Measurements from ENCODE around the gene CEP41.

Gene CEP41

DNA sequence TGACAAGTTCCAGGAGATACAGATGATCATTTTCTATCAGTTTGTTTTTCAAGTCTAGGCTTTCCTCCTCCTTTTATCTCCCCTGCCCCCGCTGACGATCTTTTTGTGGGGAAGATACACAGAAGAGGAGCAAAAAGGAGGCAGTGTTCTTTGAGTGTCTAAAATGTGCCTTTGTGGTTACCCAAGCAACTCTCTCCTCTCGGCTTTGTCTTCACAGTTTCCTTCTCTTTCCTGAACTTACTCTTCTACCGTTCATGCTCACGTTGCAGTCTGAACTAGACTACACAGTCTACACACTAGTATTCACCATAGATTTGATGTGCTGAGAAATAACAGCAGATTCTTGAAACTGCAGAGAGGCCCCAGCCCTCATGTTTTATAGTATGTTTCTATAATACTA lies 23.6 kb downstream of the CEP41 start:
- no peak for DNase-seq

DNA sequence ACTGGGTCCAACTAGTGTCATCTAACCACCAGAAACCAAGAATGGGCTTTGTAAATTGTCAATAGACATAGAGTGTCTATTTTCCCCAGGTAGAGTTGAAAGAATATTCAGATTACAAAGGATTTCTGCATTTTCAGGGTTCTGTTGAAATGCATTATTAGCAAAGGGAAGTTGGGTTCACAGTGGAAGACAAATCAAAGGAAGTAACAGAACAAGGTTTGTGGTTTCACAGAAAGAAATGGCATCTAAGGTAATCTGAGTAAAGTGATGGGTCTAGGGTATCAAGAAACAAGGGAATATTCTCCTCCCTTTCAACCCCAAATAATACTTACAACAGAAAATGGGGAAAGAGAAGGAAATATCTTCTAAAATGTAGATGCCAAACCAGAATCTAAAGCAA lies 25.8 kb downstream of the CEP41 start:
- no peak for DNase-seq

DNA sequence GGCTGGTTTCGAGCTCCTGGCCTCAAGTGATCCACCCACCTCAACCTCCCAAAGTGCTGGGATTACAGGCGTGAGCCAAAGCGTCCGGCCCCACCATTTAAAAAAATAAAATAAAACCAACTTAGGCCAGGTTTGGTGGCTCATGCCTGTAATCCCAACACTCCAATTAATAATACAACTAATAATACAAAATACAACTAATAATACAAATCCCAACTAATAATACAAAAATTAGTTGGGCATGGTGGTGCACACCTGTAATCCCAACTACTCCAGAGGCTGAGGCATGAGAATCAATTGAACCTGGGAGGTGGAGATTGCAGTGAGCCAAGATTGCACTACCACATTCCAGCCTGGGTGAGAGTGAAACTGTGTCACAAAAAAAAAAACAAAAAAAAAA lies 27.6 kb downstream of the CEP41 start:
- no peak for DNase-seq

DNA sequence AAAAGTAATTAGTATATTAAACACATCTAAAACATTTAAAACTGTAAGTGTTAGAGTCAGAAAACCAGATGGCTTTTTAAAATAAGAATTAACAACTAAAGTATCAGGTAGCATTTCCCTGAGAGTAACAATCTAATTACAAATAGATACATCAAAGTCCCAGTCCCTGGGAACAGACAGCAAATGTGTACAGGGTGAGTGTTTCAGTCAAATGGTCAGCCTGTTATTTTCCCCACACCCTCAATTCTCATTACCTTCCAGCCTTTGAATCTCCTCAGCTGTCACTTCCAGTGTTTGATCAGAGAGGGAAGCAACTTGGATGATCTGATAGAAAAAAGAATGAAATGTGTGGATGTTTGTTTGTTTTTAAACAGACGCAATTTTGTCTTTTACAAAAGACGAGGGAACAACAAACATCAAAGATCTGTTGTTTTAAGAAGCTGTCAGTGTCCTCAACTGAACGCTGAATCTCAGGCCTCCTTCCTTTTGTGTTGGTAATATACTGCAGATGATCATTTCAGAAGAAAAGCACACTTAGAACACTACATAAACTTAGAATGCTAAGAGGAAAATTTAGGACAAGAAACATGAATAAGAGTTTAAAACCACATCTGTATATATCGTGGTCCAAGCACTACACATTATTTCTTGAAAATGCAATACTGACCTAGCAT lies 29.8 kb downstream of the CEP41 start:
- no peak for DNase-seq

DNA sequence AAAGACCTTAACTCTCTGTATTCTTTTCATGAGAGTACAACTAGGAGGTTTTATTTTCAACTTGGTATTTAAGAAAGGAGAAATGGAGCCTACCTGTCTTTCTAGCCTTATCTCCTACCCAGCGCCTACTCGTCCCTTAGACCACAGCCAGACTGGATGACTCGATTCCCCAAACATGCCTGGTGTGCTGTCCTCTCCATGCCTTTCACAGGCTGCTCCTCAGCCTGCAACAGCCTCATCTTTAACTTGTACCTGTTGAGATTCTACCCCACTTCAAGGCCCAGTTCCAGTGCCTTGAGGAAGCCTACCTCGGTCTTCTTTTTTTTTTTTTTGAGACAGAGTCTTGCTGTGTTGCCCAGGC lies 31.1 kb downstream of the CEP41 start:
- no peak for DNase-seq

DNA sequence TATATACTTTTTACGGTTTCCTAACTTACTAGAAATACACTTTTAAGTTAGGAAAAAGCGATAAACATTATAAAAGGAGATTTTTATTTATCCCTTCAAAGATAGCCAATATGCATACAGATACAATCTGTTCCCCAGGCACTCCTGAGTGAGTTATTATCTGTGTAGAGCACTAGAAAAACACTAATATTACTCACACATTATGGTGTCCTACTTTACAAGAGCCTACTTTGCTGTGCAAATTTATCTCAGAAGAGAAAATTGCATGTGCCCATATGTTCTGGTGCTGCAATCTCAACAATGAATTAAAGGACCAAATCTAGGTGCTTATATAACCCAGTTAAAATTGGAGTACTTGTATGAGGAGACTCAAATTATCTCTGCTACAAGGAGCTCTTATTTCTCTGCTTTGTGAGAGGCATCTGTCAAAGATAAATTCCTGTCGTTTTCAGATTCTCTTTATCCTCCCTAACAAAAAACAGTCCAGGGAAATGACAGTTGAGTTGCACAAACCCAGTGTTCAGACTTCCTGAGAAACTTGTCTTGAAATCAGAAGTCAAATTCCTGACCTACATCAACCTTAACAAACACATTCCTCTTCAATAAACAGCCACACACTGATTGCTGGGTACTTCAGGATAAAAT lies 31.6 kb downstream of the CEP41 start:
- no peak for DNase-seq

DNA sequence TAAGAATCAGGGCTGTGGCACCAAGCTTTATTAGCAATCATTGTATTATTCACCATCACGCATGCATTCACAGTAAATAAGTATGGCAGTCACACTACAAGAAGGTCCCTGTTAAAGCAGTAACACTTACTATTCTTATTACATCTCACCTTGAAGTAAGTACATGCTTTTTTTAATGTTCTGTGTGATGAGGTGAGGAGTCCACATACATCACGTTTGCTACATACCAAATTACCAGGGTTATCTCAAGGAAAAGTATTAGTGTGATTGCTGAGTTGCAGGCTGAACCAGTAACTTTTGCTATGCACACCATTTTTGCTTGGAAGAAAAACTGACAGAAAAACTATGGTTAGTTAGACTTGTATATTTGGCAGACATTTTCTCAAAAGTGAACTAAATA lies 35.8 kb downstream of the CEP41 start:
- DNase-seq: no peak

DNA sequence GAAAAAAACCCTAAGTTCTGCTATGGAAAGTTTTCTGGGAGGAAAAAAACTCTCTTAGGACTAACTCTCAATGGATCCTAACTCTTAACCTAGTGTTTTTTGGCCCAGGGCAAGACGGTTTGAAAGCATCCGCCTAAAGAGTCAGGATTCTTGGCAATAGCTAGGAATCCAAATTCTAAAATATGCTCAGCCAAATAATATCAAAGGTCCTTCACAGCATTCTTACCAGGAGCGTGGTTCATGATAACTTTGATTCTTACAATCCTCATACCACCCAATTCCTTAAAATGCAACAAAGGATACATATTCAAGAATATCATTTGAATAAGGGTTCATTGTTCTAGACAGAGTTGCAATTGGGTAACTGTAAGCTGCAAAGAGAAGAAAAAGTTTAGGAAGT lies 39.2 kb downstream of the CEP41 start:
- DNase-seq: no peak

DNA sequence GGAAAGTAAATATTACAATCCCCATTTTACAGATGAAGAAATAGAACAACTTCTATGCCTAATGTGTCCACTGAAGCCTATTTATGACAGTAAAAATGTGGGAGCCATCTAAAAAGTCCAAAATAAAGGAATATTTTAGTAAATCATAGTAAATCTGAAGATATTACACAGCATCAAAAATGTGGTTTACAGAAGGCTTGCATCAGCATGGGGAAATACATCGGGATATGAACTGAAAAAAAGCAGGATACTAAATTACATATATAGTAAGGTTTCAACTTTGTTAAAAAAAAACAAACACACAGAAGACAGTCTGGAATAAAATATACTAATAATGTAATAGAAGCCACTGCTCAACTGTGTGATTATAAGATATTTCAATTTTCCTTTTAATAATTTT lies 39.7 kb downstream of the CEP41 start:
- no peak for DNase-seq

DNA sequence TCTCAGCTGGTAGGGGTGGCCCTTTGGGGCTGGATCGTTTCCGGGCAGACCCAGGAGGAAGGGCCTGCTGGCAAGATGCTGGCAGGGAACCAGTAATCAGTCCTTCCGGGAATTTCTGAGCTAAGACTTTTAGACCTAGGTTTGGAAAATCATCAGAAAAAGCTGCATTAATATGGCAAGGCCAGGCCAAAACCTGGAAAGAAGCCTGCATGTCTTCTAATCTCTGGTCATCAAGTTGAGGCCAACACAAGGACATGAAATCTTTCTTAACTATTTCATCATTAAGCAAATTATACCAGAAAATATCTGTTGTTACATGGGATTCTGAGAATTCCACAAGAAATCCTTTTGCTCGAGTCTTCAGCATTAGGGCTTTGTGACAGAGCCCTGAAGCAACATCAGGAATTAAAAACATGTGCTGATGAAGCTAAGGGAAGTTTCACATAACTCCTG lies 40.7 kb downstream of the CEP41 start:
- no peak for DNase-seq

DNA sequence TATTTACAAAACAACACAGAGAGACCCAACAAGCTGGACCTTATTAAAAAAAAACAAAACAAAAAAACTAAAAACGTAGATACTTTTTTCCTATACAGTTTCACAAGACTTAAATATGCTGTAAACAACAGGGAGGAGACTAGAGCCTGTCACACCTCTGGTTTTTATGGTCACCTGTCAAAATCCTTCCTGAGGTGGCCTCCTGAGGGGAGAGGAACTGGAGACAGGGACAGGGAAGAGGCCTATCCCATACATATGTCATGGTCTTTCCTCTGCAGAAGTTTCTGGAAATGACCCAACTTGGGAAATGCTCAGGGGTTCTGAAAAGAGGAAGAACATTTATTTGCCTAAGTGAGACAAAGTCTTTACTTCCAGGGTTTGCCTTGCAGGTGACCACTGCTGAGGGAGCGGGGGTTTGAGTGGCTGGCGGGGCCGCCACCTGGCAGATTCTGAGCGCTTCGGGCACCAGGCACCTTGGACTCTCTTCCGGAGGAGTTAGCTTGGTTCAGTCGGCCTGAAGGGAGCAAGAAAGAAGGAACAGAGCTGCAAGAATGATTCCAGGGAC lies 42.2 kb downstream of the CEP41 start:
- DNase-seq: no peak

DNA sequence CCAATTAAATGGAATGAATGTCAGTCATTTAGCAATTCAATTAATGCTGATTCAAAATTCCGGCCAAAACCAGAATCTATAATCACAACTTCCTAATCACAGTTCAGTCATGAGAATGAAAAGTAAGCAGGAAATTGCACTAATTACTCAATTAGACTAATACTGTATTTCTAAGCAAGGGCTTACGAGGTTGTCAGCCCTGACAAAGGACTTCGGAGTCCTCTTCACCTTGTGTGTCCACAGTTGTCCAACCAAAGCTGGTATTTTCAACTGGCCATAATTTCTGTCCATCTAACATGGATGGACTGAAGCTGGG lies 43.1 kb downstream of the CEP41 start:
- no peak for DNase-seq

DNA sequence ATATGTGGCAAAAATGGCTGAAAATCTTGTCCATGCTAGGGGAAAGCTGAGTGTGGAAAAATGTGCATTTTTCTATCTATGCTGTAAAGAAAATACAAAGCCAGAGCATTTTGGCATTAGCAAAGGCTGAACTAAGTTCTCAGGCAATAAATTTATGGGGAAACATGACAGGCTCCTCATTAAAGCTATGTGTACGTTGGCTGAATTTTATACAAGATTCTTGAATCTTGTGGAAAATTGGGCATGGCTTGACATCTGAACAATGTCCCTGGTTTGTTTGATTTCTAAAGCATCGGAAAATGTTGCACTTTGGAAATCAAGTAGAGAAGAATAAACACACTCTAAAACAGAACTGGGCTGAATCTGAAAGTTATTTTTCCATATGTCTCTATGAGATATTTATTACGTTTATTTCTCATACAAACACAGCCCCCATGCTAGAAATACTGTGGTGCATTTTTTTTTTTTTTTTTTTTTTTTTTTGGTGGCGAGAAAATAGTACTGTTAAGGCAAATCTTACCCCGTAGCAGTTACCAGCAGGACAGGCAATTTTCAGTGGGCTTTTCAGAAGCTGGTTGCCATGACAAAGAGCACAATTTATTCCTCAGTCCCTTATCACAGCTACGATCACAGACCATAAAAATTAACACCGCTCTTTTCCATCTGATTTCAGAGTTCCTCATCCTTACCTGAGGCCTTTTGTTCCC lies 43.6 kb downstream of the CEP41 start:
- DNase-seq: no peak

DNA sequence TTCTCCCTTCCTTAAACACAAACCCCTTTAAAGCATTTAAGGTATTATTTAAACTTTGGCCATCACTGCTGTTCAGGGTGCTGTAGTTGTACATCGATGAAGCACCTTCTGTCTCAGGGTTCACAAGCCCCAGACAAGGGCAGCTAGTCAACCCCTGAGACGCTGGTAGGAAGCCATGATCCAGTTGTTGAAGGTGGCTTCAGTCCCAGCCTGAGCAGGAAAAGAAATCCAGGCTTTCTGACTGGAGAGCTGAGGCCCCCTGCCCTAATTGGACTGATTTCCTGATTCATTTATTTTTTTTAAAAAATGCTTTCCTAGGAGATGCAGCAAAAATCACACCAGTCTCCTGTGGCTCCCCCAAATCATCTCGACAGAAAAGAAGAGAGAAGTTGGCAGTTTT lies 44.7 kb downstream of the CEP41 start:
- DNase-seq: no peak

DNA sequence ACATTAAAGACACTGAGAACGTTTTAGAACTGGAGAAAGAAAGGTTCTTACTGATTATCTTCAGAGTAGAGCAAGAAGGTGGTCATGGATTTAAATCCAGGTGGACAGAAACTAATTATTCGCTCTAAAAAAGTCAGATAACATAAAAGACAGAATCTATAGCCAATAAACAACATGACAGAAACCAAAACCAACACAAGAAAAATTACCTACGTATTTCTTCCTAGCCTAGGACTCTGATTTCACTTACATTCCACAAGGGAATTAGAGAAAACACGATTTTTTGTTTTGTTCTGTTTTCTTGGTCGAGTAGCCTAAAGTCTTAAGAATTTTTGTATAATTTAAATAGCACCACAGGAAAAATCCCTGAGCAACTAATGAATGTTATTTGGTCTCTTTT lies 45.4 kb downstream of the CEP41 start:
- DNase-seq: no peak

DNA sequence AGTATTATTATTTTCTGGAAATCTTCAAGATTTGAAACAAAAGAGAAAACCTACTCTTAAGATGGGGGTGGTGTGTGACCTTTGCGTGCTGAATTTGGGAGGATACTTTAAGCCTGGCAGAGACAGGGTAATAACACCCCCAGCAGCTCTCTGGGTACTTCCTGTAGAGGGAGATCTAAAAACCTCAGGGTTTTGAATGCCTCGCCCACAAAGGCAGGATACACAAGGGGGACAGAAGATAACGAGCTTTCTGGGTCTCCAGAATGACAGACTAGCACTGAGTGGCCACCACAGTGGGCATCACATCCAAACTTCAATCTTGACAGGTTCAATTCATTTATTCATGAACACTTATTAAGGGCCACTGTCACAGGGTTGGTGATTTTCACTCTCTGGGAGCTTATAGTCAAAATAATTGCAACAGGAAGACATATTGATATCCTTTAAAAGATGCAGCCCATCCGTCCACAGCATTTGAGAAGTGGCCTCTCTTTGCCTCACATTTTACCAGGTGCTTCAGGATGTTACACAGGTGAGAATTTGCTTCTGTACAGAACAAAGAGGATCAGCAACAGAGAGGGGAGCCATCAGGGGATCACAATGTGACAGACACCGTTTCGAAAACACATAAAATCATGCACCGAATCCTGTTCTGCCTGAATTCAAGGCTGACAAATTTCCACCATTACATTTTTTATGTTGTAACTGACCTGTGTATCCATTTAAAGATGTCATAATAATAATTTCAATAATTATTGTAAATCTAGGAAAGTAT lies 46.2 kb downstream of the CEP41 start:
- DNase-seq: no peak

DNA sequence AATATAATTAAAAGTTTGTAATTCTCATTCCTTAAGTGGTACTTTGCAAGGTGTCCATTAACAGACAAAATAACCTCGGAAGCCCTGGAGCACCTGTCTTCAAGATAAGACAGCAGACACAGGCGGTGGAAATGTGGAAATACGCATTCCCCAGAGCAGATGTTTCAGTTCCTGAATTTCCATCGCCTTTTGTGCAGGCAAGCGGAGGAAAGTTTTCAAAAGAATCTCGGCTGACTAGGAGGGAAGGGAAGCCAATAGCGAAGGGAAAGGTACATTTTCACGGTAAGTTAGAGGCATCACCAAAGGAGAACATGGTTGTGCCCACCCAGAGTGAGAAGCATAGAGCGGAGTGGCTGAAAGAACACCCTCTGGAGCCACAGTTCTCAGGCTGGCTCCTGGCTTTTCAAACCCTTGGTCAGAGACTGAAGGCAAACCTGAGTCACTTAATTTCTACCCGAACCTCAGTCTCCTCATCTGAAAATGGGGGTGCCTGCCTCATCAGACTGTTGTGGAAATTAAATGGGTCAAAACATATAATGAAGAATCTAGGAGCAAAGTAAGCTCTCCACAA lies 46.9 kb downstream of the CEP41 start:
- DNase-seq: no peak

DNA sequence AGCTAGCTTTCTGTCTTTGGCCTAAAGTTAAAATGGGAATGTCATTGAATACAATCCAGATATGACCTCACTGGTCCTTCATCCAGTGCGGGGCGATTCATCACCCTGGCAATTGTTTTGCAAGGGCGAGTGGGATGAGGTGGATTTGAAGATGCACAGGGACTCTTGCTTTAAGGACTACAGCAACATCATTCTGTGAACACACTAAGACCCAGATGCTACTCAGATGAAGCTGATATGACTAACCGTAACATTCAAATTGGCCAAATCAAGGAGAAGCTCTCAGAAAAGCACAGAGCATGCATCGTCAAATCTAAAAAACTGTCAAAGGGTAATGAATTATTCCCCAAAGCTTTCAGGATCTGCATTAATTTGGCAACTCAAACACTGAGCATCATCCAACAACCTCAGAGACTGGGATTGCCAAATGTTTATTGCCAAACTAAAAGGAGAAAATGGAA lies 47.7 kb downstream of the CEP41 start:
- no peak for DNase-seq

DNA sequence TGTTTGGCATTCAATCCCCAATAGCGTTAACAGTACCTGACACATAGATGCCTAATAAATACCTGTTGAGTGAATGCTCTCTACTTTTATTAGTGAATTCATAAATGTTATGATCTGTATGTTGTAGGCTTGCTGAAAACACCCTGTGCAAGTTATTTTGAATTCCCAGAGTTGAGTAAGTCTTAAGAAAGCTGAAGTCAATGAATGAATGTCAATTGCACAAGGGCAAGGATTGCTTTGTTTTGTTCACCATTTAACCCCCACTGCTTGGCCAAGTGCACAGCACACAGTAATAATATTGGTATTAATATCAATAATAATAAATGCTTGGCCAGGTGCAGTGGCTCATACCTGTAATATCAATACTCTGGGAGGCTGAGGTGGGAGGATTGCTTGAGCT lies 50.3 kb downstream of the CEP41 start:
- DNase-seq: no peak

DNA sequence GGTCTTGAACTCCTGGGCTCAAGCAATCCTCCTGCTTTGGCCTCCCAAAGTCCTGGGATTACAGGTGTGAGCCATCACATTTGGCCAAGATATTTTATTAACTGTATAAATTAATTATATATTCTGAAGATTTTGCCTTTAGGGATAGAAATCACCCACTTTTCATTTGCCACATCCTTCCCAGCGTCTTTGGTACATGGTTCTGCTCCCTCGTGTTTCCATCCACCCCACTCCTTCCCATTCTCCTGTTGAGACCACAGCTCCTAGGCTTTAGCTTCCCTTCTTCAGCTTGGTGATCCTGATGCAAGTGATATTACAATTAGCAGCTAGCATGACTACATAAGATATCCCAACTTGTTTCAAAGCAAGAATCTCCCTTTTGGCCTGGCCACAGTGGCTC lies 52.1 kb downstream of the CEP41 start:
- no peak for DNase-seq

DNA sequence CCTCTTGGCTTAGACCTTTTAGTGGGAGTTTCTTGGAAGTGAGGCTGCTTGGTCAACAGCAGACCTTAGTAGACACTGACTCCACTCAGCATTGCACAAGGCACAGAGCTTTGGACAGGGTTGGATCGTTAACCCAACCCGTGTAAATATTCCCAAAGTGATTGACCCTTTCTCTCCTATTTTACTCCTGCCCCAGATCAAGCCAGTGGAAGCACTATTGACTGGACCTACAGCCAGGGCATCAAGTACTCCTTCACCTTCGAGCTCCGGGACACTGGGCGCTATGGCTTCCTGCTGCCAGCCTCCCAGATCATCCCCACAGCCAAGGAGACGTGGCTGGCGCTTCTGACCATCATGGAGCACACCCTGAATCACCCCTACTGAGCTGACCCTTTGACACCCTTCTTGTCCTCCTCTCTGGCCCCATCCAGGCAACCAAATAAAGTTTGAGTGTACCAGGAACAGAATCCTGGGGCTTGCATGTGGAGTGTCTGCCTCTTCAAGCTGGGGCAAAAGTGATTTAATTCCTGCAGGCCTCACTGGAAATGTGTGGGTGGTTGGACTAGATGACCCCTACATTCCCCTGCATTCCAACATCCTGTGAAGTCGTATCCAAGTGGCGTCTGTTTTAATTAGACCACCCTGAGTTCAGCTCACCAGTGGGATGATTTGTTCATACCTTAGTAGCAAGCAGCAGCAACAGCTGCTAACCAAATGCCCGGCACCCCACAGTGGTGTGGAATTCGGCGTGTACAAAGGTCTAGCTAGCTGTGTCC lies 53.0 kb downstream of the CEP41 start:
- no peak for DNase-seq

DNA sequence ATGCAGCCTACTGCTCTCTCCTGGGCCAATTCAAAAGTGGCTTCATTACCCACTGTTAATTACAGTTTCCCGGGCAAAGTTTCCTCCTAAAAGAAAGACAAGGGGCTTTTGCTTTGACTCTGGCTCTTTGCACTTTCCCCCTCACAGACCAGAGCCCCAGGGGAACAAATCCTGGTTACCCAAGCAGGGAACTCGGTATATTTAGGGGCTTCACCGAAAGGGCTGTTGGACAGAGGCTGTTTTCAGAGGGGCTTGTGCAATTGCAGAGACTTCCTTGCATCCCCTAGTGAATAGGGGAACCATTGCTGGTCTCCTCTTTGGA lies 53.5 kb downstream of the CEP41 start:
- no peak for DNase-seq
